GM21447 (cell line): ENCODE data around the gene GPR42.
"Not testable (repeated sequence)": the region's sequence is repeated elsewhere in the genome, so short reads cannot be mapped to it uniquely, and the experiment has no call there.

ENCODE experiments used
- ATAC-seq: cut with Tn5 transposase; IDR thresholded peaks from one replicate; pipeline ENCODE4 v1.9.1; 2021; ENCODE audit not compliant: unreplicated experiment

The GPR42 gene

GRCh38 chr19:35392742-35393715, 22.2 kb downstream of the GPR42 start:
- no peak for ATAC-seq

GRCh38 chr19:35395382-35396199, 24.7 kb downstream of the GPR42 start:
- ATAC-seq = no peak

- no peak for ATAC-seq
These were observed 25.5 kb downstream of the GPR42 start for GRCh38 chr19:35396240-35396885.

GRCh38 chr19:35397064-35397463, 26.2 kb downstream of the GPR42 start:
- ATAC-seq = no peak

- ATAC-seq = no peak
These were observed 27.7 kb downstream of the GPR42 start for GRCh38 chr19:35398570-35398969.

GRCh38 chr19:35399231-35399630, 28.4 kb downstream of the GPR42 start:
- no peak for ATAC-seq

GRCh38 chr19:35399948-35400772, 29.3 kb downstream of the GPR42 start:
- no peak for ATAC-seq

GRCh38 chr19:35400773-35401100, 29.9 kb downstream of the GPR42 start:
- no peak for ATAC-seq

GRCh38 chr19:35401416-35401815, 30.5 kb downstream of the GPR42 start:
- not testable (repeated sequence) for ATAC-seq

- ATAC-seq = no peak
These were observed 32.4 kb downstream of the GPR42 start for GRCh38 chr19:35403116-35403760.

GRCh38 chr19:35404879-35405622, 34.2 kb downstream of the GPR42 start:
- ATAC-seq = peak; percentile 49

- no peak for ATAC-seq
These were observed 36.8 kb downstream of the GPR42 start for GRCh38 chr19:35407619-35408018.

- ATAC-seq = peak; percentile 72
These were observed 37.7 kb downstream of the GPR42 start for GRCh38 chr19:35408284-35409171.

- no peak for ATAC-seq
These were observed 38.3 kb downstream of the GPR42 start for GRCh38 chr19:35409191-35409590.

GRCh38 chr19:35410487-35410886, 39.6 kb downstream of the GPR42 start:
- ATAC-seq = no peak

- no peak for ATAC-seq
These were observed 43.6 kb downstream of the GPR42 start for GRCh38 chr19:35414442-35414841.

GRCh38 chr19:35416331-35416730, 45.5 kb downstream of the GPR42 start:
- ATAC-seq = no peak

GRCh38 chr19:35417278-35417677, 46.4 kb downstream of the GPR42 start:
- no peak for ATAC-seq
